Neural cell (in vitro differentiated cells): ENCODE data around the gene TTN. TPM values are rescaled to one million over a fixed set of nuclear protein-coding genes. Genes with fewer than 3 reads are reported as not detected.

ENCODE experiments used
- H2AFZ ChIP-seq: fragments of 200-600, 300-800 bp; sonication (generic), shearing (Covaris generic); 2 replicates; pipeline ENCODE4 v1.6.0; 2014; ENCODE audit warnings: low read depth, mild to moderate bottlenecking, antibody characterized with exemption, low read length, moderate library complexity
- H3F3A ChIP-seq: fragments of 200-600 bp; shearing (Covaris generic); 2 replicates; pipeline ENCODE4 v1.6.1; 2016; ENCODE audit warnings: mild to moderate bottlenecking, moderate library complexity, mixed read lengths, antibody characterized with exemption, low read length; ENCODE audit not compliant: insufficient read depth, poor library complexity, severe bottlenecking
- H3K27ac ChIP-seq: fragments of 200-600, 300-800 bp; sonication (generic), shearing (Covaris generic); 2 replicates; pipeline ENCODE4 v1.5.1; 2014; ENCODE audit warnings: mild to moderate bottlenecking, low read length, moderate library complexity
- H3K27me3 ChIP-seq: fragments of 300-800, 200-600 bp; sonication (generic), shearing (Covaris generic); 2 replicates; pipeline ENCODE4 v1.6.0; 2014; ENCODE audit warnings: mild to moderate bottlenecking, low read depth, low read length, moderate library complexity; ENCODE audit not compliant: insufficient read depth
- H3K36me3 ChIP-seq: fragments of 300-800, 200-600 bp; sonication (generic), shearing (Covaris generic); 2 replicates; pipeline ENCODE4 v1.5.1; 2014; ENCODE audit warnings: mild to moderate bottlenecking, antibody characterized with exemption, low read length, moderate library complexity; ENCODE audit not compliant: insufficient read depth
- H3K4me2 ChIP-seq: fragments of 300-800, 200-600 bp; sonication (generic), shearing (Covaris generic); 2 replicates; pipeline ENCODE4 v1.6.0; 2014; ENCODE audit warnings: mild to moderate bottlenecking, low read length
- H3K4me3 ChIP-seq: fragments of 300-800, 200-600 bp; sonication (generic), shearing (Covaris generic); 2 replicates; pipeline ENCODE4 v1.5.1; 2014; ENCODE audit warnings: mild to moderate bottlenecking, low read length, moderate library complexity
- H3K79me2 ChIP-seq: fragments of 200-600 bp; shearing (Covaris generic); replicated peaks from 2 replicates; pipeline ENCODE4 v1.6.0; 2014; ENCODE audit warnings: mild to moderate bottlenecking, low read length, moderate library complexity; ENCODE audit not compliant: insufficient read depth
- H3K9ac ChIP-seq: fragments of 300-800, 200-600 bp; sonication (generic), shearing (Covaris generic); 2 replicates; pipeline ENCODE4 v1.6.1; 2016; ENCODE audit warnings: mild to moderate bottlenecking, low read length, mixed read lengths
- H3K9me2 ChIP-seq: fragments of 200-600 bp; shearing (Covaris generic); 2 replicates; pipeline ENCODE4 v1.6.1; 2016; ENCODE audit warnings: mild to moderate bottlenecking, low read length, mixed read lengths; ENCODE audit not compliant: insufficient read depth
- H3K9me3 ChIP-seq: fragments of 200-600, 300-800 bp; sonication (generic), shearing (Covaris generic); 2 replicates; pipeline ENCODE4 v1.6.1; 2016; ENCODE audit warnings: mild to moderate bottlenecking, mixed run types, low read length, moderate library complexity, mixed read lengths
- H4K20me1 ChIP-seq: fragments of 200-600 bp; shearing (Covaris generic); 2 replicates; pipeline ENCODE4 v1.6.1; 2016; ENCODE audit warnings: mild to moderate bottlenecking, mixed run types; ENCODE audit not compliant: insufficient read depth
- EP300 ChIP-seq: fragments of 450-650 bp; conservative IDR thresholded peaks from 2 replicates; pipeline ENCODE4 v1.6.1; 2014; ENCODE audit warnings: antibody characterized with exemption, mild to moderate bottlenecking, moderate library complexity; ENCODE audit not compliant: poor library complexity, severe bottlenecking
- EZH2 ChIP-seq: fragments of 200-600, 300-800 bp; shearing (Covaris generic), sonication (generic); IDR thresholded peaks from 2 replicates; pipeline ENCODE4 v1.6.1; 2014; ENCODE audit warnings: antibody characterized with exemption, low read length, borderline replicate concordance, mild to moderate bottlenecking; ENCODE audit not compliant: insufficient read depth, poor library complexity, severe bottlenecking
- MXI1 ChIP-seq: fragments of 450-650 bp; conservative IDR thresholded peaks from 2 replicates; pipeline ENCODE4 v1.6.1; 2014; ENCODE audit warnings: antibody characterized with exemption, mild to moderate bottlenecking; ENCODE audit not compliant: poor library complexity, severe bottlenecking
- POLR2AphosphoS5 ChIP-seq: IDR thresholded peaks from 2 replicates; pipeline ENCODE4 v1.6.1; 2012
- RAD21 ChIP-seq: fragments of 450-650 bp; conservative IDR thresholded peaks from 2 replicates; pipeline ENCODE4 v1.6.1; 2014; ENCODE audit warnings: antibody characterized with exemption, mild to moderate bottlenecking, moderate library complexity
- REST ChIP-seq: IDR thresholded peaks from 2 replicates; pipeline ENCODE4 v1.6.1; 2012; ENCODE audit warnings: borderline replicate concordance
- SMC3 ChIP-seq: fragments of 450-650 bp; conservative IDR thresholded peaks from 2 replicates; pipeline ENCODE4 v1.6.1; 2014; ENCODE audit warnings: antibody characterized with exemption, mild to moderate bottlenecking, moderate library complexity; ENCODE audit not compliant: poor library complexity
- TAF1 ChIP-seq: IDR thresholded peaks from 2 replicates; pipeline ENCODE4 v1.6.1; 2012; ENCODE audit warnings: low read depth
- polyA plus RNA-seq: library from polyadenylated mRNA; depleted of rRNA; stranded (reverse); fragments of >200 nt; gene quantifications from 2 replicates; pipeline ENCODE4 v1.2.3, GENCODE V29; 2014
- TF ChIP-seq, protein P1 (sequence below): fragments of 450-650 bp; IDR thresholded peaks from 2 replicates; pipeline ENCODE4 v1.5.1; 2014; ENCODE audit warnings: antibody characterized with exemption, mild to moderate bottlenecking, moderate library complexity; ENCODE audit not compliant: poor library complexity, severe bottlenecking

The TTN gene
- polyA plus RNA-seq, 1 donor from 2014 or later: 0.10 TPM

DNA sequence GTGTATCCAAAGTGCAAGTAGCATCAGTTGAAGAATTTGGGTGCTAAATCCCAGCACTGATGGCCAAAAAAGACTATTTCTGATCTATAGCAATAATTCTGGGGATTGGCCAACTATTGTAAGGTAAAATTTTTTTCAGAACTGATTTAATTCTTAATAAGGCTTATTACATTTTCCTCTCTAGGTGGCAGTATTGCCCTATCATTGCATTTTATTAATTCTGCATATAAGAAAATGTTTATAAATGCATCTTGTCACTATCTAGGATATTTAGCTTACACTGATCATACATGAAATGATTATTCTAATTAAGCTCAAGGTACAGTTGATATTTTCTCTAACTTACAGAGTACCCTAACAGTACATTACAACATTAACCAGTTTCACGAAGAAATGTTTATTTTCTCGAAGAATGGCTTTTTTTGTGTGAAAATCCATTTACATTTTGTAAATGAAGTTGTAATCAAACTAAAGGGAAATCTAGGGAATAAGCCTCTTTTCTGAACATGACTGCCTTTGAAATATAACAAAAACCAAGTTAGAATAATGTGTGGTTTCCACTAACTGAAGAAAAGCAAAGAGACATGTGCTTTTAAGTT lies 11.0 kb downstream of the TTN start:
- Histone ChIP-seq H3K4me2 (no peak overlapping the region), H3F3A (no peaks in the 10 kb centered on the region), H2AFZ (no peak overlapping the region), H3K27me3 (no peaks in the 10 kb centered on the region), H3K9me2 (no peaks in the 10 kb centered on the region), H4K20me1 (no peaks in the 10 kb centered on the region), H3K4me3 (no peak overlapping the region), H3K9ac (no peak overlapping the region), H3K36me3 (no peaks in the 10 kb centered on the region), H3K9me3 (no peaks in the 10 kb centered on the region), H3K79me2 (no peaks in the 10 kb centered on the region), H3K27ac (no peak overlapping the region)
- TF ChIP-seq EP300 (no peak), SMC3 (peak; percentile 88), REST (no peak), RAD21 (peak; percentile 91)
- TF ChIP-seq, protein P1, sequence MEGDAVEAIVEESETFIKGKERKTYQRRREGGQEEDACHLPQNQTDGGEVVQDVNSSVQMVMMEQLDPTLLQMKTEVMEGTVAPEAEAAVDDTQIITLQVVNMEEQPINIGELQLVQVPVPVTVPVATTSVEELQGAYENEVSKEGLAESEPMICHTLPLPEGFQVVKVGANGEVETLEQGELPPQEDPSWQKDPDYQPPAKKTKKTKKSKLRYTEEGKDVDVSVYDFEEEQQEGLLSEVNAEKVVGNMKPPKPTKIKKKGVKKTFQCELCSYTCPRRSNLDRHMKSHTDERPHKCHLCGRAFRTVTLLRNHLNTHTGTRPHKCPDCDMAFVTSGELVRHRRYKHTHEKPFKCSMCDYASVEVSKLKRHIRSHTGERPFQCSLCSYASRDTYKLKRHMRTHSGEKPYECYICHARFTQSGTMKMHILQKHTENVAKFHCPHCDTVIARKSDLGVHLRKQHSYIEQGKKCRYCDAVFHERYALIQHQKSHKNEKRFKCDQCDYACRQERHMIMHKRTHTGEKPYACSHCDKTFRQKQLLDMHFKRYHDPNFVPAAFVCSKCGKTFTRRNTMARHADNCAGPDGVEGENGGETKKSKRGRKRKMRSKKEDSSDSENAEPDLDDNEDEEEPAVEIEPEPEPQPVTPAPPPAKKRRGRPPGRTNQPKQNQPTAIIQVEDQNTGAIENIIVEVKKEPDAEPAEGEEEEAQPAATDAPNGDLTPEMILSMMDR: peak; percentile 87

GRCh38 chr2:178787934-178788333 lies 19.3 kb downstream of the TTN start:
- no peaks in the 10 kb centered on the region for H3K27me3 ChIP-seq
- H3K36me3 ChIP-seq: no peaks in the 10 kb centered on the region
- no peak overlapping the region for H3K4me3 ChIP-seq
- no peak for TF ChIP-seq REST
- TF ChIP-seq EZH2: no peak
- no peak for TF ChIP-seq SMC3
- TF ChIP-seq TAF1: no peak
- no peak for TF ChIP-seq POLR2AphosphoS5
- TF ChIP-seq, protein P1: no peak
- TF ChIP-seq MXI1: no peak
- no peak for TF ChIP-seq RAD21
- TF ChIP-seq EP300: no peak
- H3K79me2 ChIP-seq: no peaks in the 10 kb centered on the region
- no peaks in the 10 kb centered on the region for H3F3A ChIP-seq
- no peaks in the 10 kb centered on the region for H4K20me1 ChIP-seq
- H3K9ac ChIP-seq: no peak overlapping the region
- H3K9me3 ChIP-seq: no peaks in the 10 kb centered on the region
- no peak overlapping the region for H3K4me2 ChIP-seq
- H2AFZ ChIP-seq: no peak overlapping the region
- H3K27ac ChIP-seq: no peak overlapping the region
- H3K9me2 ChIP-seq: no peaks in the 10 kb centered on the region
